ENCODE data around the gene HOXD8.
A peak's percentile ranks its signal among the peaks of the same experiment; 100 is the strongest.

The HOXD8 gene

GRCh38 chr2:176123411-176124109 is 5.9 kb upstream of the HOXD8 start:
- peaks cover 3% of the 10 kb centered on the region for H3K9me3 Mint-ChIP-seq
- no peak for DNase-seq
- peak overlapping the region; percentile 16 for H3K4me3 Mint-ChIP-seq
- H3K36me3 Mint-ChIP-seq (ENCODE audit: low read depth), result no peaks in the 10 kb centered on the region
- H3K27me3 Mint-ChIP-seq, result peaks cover 92% of the 10 kb centered on the region
- H3K27ac Mint-ChIP-seq, result no peak overlapping the region
- H3K4me1 Mint-ChIP-seq (ENCODE audit: low read depth), result peaks cover 20% of the 10 kb centered on the region

DNA sequence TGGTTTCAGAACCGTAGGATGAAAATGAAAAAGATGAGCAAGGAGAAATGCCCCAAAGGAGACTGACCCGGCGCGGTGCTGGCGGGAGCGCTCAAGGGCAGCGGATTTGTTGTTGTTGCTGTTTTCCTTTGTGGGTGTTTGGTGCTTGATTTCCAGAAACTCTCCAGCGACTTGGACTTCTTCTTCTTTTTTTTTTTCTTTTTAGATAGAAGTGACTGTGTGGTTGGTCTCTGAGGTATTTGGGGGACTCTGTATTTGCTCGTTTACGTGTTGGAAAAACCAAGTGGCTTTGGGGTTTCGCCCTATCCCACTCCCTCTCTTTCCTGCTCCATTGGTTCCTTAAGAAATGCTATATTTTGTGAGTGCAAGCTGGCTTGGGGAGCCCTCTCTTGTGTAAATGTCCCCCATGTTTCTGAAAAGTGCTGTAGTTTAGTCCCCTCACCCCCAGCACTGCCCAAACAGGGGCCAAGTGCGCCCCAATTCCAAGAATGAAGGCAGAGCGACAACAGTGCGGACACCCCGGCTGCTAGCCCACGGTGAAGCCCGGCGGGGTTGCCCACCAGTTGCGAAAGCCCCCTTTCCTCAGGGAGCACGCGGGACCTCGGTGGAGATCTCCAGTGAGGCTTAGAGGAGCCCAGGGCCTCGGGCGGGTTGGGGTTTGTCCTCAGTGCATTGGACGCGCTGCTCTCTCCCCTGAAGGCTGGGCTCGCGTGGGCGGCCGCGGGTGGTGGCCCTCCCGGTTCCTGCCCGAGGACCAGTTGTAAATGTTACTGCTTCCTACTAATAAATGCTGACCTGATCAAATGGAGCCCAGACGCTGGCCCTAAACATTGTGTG is 5.2 kb upstream of the HOXD8 start:
- Mint-ChIP-seq H3K9me3 (no peaks in the 10 kb centered on the region), H3K27ac (peak overlapping the region; percentile 11), H3K4me1 (ENCODE audit: low read depth) (peaks cover 22% of the 10 kb centered on the region), H3K36me3 (ENCODE audit: low read depth) (no peaks in the 10 kb centered on the region), H3K27me3 (peaks cover 92% of the 10 kb centered on the region), H3K4me3 (peak overlapping the region; percentile 16)
- DNase-seq, result no peak

- Mint-ChIP-seq H3K27me3 (peaks cover 87% of the 10 kb centered on the region), H3K4me3 (no peak overlapping the region), H3K9me3 (no peaks in the 10 kb centered on the region), H3K4me1 (ENCODE audit: low read depth) (peaks cover 22% of the 10 kb centered on the region), H3K27ac (peak overlapping the region; percentile 11), H3K36me3 (ENCODE audit: low read depth) (no peaks in the 10 kb centered on the region)
- no peak for DNase-seq
Observed at GRCh38 chr2:176124947-176125771, 4.3 kb upstream of the HOXD8 start.

DNA sequence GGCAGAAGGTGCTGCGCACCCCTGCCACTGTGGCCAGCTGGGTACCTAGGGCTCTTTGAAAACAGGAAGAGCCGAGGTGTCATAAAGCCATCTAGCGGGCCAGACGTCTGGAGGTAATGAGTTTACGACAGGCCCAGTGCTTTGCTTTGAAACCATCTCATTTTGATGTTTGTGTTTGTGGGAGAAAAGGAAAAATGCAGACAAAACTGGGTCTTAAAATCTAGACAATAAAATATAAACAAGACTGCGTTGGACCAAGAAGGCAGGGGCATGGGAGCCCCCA is 3.8 kb upstream of the HOXD8 start:
- Mint-ChIP-seq H3K4me3 (no peak overlapping the region), H3K4me1 (ENCODE audit: low read depth) (peaks cover 24% of the 10 kb centered on the region), H3K27ac (no peak overlapping the region), H3K9me3 (no peaks in the 10 kb centered on the region), H3K27me3 (peaks cover 84% of the 10 kb centered on the region), H3K36me3 (ENCODE audit: low read depth) (no peaks in the 10 kb centered on the region)
- no peak for DNase-seq

GRCh38 chr2:176126929-176127773 is 2.4 kb upstream of the HOXD8 start:
- H3K36me3 Mint-ChIP-seq (ENCODE audit: low read depth), result no peaks in the 10 kb centered on the region
- no peak overlapping the region for H3K27ac Mint-ChIP-seq
- peak; percentile 70 for DNase-seq
- H3K4me1 Mint-ChIP-seq (ENCODE audit: low read depth), result peaks cover 34% of the 10 kb centered on the region
- peaks cover 83% of the 10 kb centered on the region for H3K27me3 Mint-ChIP-seq
- no peak overlapping the region for H3K4me3 Mint-ChIP-seq
- H3K9me3 Mint-ChIP-seq, result no peaks in the 10 kb centered on the region

DNA sequence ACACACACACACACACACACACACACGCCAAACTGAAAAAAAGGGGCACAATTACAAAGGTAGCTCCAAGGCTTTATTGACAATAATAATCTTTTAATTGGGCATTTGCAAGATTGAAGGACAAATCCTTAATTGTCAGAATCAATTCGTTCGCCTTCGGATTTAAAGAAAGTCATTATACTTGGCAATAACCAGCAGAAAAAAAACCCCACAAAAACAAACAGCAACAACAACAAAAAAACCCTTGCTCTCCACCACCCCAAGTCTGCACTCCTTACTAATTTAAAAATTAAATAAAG is 1.8 kb upstream of the HOXD8 start:
- Mint-ChIP-seq H3K4me1 (ENCODE audit: low read depth) (peaks cover 35% of the 10 kb centered on the region), H3K4me3 (peak overlapping the region; percentile 28)
- DNase-seq, result no peak

DNA sequence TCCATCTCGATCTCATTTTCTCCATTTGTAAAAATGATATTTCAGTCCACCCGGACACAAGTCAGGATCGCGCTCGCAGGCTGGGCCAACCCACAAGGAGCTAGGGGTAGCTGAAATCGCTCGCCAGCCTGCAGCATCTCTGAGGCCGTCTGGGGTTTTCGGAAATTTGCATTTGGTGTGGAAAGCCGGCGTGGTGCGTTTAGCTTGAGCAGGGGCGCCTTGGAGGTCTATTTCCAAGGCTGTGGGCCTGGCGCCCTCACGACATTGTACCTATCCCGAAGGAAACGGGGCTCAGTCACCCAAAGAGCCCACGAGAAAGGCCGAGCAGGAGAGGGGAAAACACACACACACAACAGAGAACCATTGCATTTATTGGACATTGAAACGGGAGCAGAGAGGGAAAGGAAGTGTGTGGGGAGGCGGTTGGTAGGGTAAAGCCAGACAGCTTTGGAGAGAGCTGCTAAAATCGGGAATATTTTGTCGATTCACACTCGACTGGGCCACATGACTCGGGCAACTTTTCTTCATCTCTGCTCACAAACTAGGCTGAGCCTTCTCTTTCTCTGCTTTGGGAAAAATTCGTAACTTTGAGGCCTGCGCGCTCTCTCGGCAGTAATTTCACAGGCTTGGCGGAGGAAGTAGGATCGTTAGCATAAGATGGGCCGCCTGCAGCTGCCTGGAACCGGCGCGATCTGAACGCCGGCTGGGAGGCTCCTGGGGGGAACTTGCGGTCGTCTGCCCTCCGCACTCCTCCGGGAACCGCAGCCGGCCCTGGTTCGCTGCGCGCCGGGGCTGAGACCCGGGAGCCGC is 1.1 kb upstream of the HOXD8 start:
- no peaks in the 10 kb centered on the region for H3K36me3 Mint-ChIP-seq (ENCODE audit: low read depth)
- H3K9me3 Mint-ChIP-seq, result no peaks in the 10 kb centered on the region

More for the DNA sequence above, 1.8 kb upstream of the HOXD8 start:
- no peaks in the 10 kb centered on the region for H3K9me3 Mint-ChIP-seq
- peaks cover 84% of the 10 kb centered on the region for H3K27me3 Mint-ChIP-seq
- no peaks in the 10 kb centered on the region for H3K36me3 Mint-ChIP-seq (ENCODE audit: low read depth)
- H3K27ac Mint-ChIP-seq, result no peak overlapping the region

GRCh38 chr2:176129813-176130146 is 275 bp downstream of the HOXD8 start:
- Mint-ChIP-seq H3K4me3 (no peak overlapping the region), H3K36me3 (ENCODE audit: low read depth) (no peaks in the 10 kb centered on the region), H3K27ac (no peak overlapping the region), H3K27me3 (peaks cover 88% of the 10 kb centered on the region), H3K9me3 (no peaks in the 10 kb centered on the region), H3K4me1 (ENCODE audit: low read depth) (peaks cover 28% of the 10 kb centered on the region)
- DNase-seq, result no peak

More for the DNA sequence above, 1.1 kb upstream of the HOXD8 start:
- peak; percentile 33 for DNase-seq
- Mint-ChIP-seq H3K4me1 (ENCODE audit: low read depth) (peaks cover 35% of the 10 kb centered on the region), H3K27me3 (peaks cover 88% of the 10 kb centered on the region), H3K4me3 (peak overlapping the region; percentile 28), H3K27ac (peak overlapping the region; percentile 35)

DNA sequence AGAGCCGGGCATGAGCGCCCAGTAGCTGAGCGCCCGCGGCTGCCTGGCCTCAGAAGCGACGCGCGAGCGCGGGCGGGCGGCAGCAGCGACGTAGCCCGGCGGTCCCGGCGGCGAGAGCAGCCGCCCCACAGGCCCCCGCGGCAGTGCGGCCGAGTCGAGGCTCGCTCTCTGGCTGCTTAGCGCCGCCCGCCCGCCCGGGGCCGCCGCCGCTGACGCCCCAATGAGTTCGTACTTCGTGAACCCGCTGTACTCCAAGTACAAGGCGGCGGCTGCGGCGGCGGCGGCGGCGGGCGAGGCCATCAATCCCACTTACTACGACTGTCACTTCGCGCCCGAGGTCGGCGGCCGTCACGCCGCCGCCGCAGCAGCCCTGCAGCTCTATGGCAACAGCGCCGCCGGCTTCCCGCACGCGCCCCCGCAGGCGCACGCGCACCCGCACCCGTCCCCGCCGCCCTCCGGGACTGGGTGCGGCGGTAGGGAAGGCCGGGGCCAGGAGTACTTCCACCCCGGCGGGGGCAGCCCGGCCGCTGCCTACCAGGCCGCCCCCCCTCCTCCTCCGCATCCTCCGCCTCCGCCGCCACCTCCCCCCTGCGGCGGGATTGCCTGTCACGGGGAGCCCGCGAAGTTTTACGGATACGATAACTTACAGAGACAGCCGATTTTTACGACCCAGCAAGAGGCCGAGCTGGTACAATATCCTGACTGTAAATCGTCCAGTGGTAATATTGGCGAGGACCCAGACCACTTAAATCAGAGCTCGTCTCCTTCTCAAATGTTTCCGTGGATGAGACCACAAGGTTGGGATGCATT is 847 bp downstream of the HOXD8 start:
- Mint-ChIP-seq H3K36me3 (ENCODE audit: low read depth) (no peaks in the 10 kb centered on the region), H3K27me3 (peaks cover 88% of the 10 kb centered on the region), H3K4me1 (ENCODE audit: low read depth) (peaks cover 28% of the 10 kb centered on the region), H3K27ac (peak overlapping the region; percentile 60), H3K9me3 (no peaks in the 10 kb centered on the region), H3K4me3 (peak overlapping the region; percentile 62)
- peak; percentile 52 for DNase-seq

DNA sequence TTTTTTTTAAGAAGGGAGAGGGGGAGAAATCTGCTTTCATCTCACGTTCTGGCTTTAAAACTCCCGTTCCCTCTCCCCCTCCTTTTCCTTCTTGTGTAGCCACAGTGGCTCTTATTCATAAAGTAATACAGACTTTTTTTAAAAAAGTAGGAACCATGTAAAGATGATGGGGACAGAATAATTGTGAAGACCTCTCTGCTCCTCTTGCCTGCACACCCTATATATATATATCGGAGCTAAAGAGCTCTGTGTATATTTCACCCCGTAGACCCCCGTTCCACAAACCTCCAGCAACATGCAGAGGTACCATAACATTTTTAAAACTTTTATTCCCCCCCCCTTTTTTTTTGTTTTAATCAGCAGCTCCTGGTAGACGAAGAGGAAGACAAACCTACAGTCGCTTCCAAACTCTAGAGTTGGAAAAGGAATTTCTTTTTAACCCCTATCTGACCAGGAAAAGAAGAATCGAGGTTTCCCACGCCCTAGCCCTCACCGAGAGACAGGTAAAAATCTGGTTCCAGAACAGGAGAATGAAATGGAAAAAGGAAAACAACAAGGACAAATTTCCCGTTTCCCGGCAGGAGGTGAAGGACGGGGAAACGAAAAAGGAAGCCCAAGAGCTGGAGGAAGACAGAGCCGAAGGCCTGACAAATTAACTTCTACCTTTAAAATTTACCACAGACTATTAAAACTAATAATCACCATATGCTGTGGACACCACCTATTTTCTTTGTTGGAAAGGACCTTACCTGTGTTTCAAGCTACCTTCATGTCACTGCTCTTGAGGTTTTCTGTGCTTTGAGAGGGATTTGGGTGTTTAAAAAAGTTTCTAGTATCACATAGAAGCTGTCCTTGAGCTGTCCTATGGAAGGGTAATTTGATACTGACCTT is 1.7 kb downstream of the HOXD8 start:
- H3K4me3 Mint-ChIP-seq, result peak overlapping the region; percentile 62
- H3K27ac Mint-ChIP-seq, result peak overlapping the region; percentile 60
- no peaks in the 10 kb centered on the region for H3K36me3 Mint-ChIP-seq (ENCODE audit: low read depth)
- peaks cover 35% of the 10 kb centered on the region for H3K4me1 Mint-ChIP-seq (ENCODE audit: low read depth)
- H3K27me3 Mint-ChIP-seq, result peaks cover 88% of the 10 kb centered on the region
- DNase-seq, result no peak
- H3K9me3 Mint-ChIP-seq, result no peaks in the 10 kb centered on the region

DNA sequence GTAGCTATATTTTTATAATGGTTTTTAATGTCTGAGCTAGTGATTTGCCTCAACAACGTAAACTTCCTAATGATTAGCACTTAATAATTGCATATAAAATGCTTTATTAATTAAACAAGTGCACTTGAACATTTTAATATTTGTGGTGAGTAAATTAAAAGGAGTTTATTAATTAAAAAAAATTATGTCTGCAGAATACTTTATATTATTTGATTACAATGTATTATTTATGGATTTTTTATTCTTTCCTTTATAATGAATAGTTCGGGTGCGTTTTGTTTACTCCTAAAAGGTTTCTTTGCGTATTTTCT is 2.3 kb downstream of the HOXD8 start:
- Mint-ChIP-seq H3K4me1 (ENCODE audit: low read depth) (peaks cover 37% of the 10 kb centered on the region), H3K27me3 (peaks cover 87% of the 10 kb centered on the region), H3K36me3 (ENCODE audit: low read depth) (no peaks in the 10 kb centered on the region)

More for the DNA sequence above, 2.3 kb downstream of the HOXD8 start:
- Mint-ChIP-seq H3K9me3 (no peaks in the 10 kb centered on the region), H3K27ac (no peak overlapping the region), H3K4me3 (peak overlapping the region; percentile 53)
- DNase-seq, result no peak
